ENCODE data around the gene USP3. TPM values are rescaled to one million over a fixed set of nuclear protein-coding genes. Genes with fewer than 3 reads are reported as not detected.

Gene USP3
- total and polyA plus RNA-seq, 2 of the 13 experiments (the other 11 are each of a cell fraction or from before 2014, with no cell fraction given): 14.3 to 61.2 TPM

GRCh38 chr15:63599401-63600000 is 95.1 kb downstream of the USP3 start (continued):
- TF ChIP-seq CBX5 (CRISPR knock-in tag; IDR thresholded peaks at IDR 0.05; ENCODE audit: borderline replicate concordance) (no peak), ZFP1 (CRISPR knock-in tag; IDR thresholded peaks at IDR 0.05) (no peak), ZNF180 (CRISPR knock-in tag; IDR thresholded peaks at IDR 0.05; ENCODE audit: borderline replicate concordance, low read depth) (no peak), ZNF343 (CRISPR knock-in tag; IDR thresholded peaks at IDR 0.05) (no peak), MLXIP (CRISPR knock-in tag; IDR thresholded peaks at IDR 0.05; ENCODE audit: borderline replicate concordance) (no peak), ZNF652 (CRISPR knock-in tag; IDR thresholded peaks at IDR 0.05; ENCODE audit: borderline replicate concordance, low read depth) (no peak), ZNF280B (CRISPR knock-in tag; IDR thresholded peaks at IDR 0.05; ENCODE audit: borderline replicate concordance) (no peak), PHF20 (CRISPR knock-in tag; IDR thresholded peaks at IDR 0.05) (no peak), MLX (CRISPR knock-in tag; IDR thresholded peaks at IDR 0.05) (no peak), ZNF230 (CRISPR knock-in tag; IDR thresholded peaks at IDR 0.05) (peak; percentile 80; the same call in 1 of the 2 replicates), FOXO4 (CRISPR knock-in tag; conservative IDR thresholded peaks at IDR 0.05) (no peak), RELA (CRISPR knock-in tag; IDR thresholded peaks at IDR 0.05) (no peak), KDM3A (CRISPR knock-in tag; IDR thresholded peaks at IDR 0.05; ENCODE audit: low read depth) (no peak), SMYD3 (CRISPR knock-in tag; IDR thresholded peaks at IDR 0.05) (0 out of 2 replicates have a peak, but pooled peaks have one; percentile 26), RCOR2 (CRISPR knock-in tag; IDR thresholded peaks at IDR 0.05) (no peak), HDAC1 (CRISPR knock-in tag; IDR thresholded peaks at IDR 0.05) (no peak; the same call in 1 of the 2 replicates), ZNF33A (CRISPR knock-in tag; IDR thresholded peaks at IDR 0.05; ENCODE audit: borderline replicate concordance) (no peak), ZBTB21 (CRISPR knock-in tag; IDR thresholded peaks at IDR 0.05) (no peak), ZNF18 (CRISPR knock-in tag; IDR thresholded peaks at IDR 0.05; ENCODE audit: insufficient replicate concordance) (no peak), JUNB (CRISPR knock-in tag; IDR thresholded peaks at IDR 0.05; ENCODE audit: borderline replicate concordance) (no peak), KDM5B (CRISPR knock-in tag; IDR thresholded peaks at IDR 0.05; ENCODE audit: borderline replicate concordance) (0 out of 2 replicates have a peak, but pooled peaks have one; percentile 30), PTBP1 (IDR thresholded peaks at IDR 0.05; ENCODE audit: low read depth, low read length, poor library complexity, severe bottlenecking) (no peak), SOX5 (CRISPR knock-in tag; IDR thresholded peaks at IDR 0.05; ENCODE audit: borderline replicate concordance) (no peak)

Measured in HepG2 (cell line).